Stimulated activated CD8-positive, alpha-beta memory T cell treated with anti-CD3 and anti-CD28 coated beads, Interleukin-12 subunit alpha, Interleukin-12 subunit beta, amount 100 ng/mL, for 24 hours (primary cell): ENCODE measurements around the gene PBOV1.

ENCODE experiments used
- DNase-seq: peaks from one replicate; pipeline ENCODE4 v3.0.0-alpha.2; 2020; ENCODE audit errors: extremely low read depth

PBOV1 gene

GRCh38 chr6:138204792-138205384 lies 13.4 kb downstream of the PBOV1 start:
- no peak for DNase-seq

GRCh38 chr6:138204303-138204702 lies 14.0 kb downstream of the PBOV1 start:
- no peak for DNase-seq

GRCh38 chr6:138203315-138203714 lies 15.0 kb downstream of the PBOV1 start:
- no peak for DNase-seq

GRCh38 chr6:138201836-138202235 lies 16.5 kb downstream of the PBOV1 start:
- no peak for DNase-seq

GRCh38 chr6:138198430-138199091 lies 19.7 kb downstream of the PBOV1 start:
- DNase-seq: no peak

- DNase-seq: no peak
Observed at GRCh38 chr6:138197570-138197969, 20.7 kb downstream of the PBOV1 start.

GRCh38 chr6:138196122-138196738 lies 22.1 kb downstream of the PBOV1 start:
- DNase-seq: no peak

- no peak for DNase-seq
Observed at GRCh38 chr6:138194287-138194686, 24.0 kb downstream of the PBOV1 start.

- no peak for DNase-seq
Observed at GRCh38 chr6:138188278-138188941, 29.9 kb downstream of the PBOV1 start.

- no peak for DNase-seq
Observed at GRCh38 chr6:138187156-138187555, 31.1 kb downstream of the PBOV1 start.

GRCh38 chr6:138184230-138184629 lies 34.1 kb downstream of the PBOV1 start:
- DNase-seq: no peak

- DNase-seq: no peak
Observed at GRCh38 chr6:138183790-138184134, 34.5 kb downstream of the PBOV1 start.

GRCh38 chr6:138182939-138183789 lies 35.1 kb downstream of the PBOV1 start:
- DNase-seq: no peak

GRCh38 chr6:138176652-138177232 lies 41.5 kb downstream of the PBOV1 start:
- DNase-seq: no peak

GRCh38 chr6:138175596-138175995 lies 42.7 kb downstream of the PBOV1 start:
- no peak for DNase-seq
